IMR-90 (cell line): ENCODE measurements around the gene SIGLEC7. TPM values are rescaled to one million over a fixed set of nuclear protein-coding genes. Genes with fewer than 3 reads are reported as not detected.

Source experiments
- ATAC-seq: fragments of 200-7000 bp; cut with Tn5 transposase; 2 replicates; pipeline ENCODE4 v1.9.1; 2020; ENCODE audit warnings: low read depth, mild to moderate bottlenecking, moderate library complexity
- BruUV-seq: library from RNA; stranded (reverse); fragments of 400-500 nt; replicated peaks from 2 replicates; lab custom pipeline; 2021; lab: Mats Ljungman, UMichigan
- CTCF ChIA-PET: fragments of 300-600 bp; formaldehyde crosslinking; extraction: SDS; loops from one replicate; lab custom pipeline; 2021; ENCODE audit warnings: antibody characterized with exemption; lab: Yijun Ruan, JAX
- POLR2A ChIA-PET: fragments of 300-600 bp; sonication (Branson Sonifier 250); formaldehyde crosslinking; loops from one replicate; lab custom pipeline; 2022; ENCODE audit warnings: antibody characterized with exemption; ENCODE audit not compliant: unreplicated experiment; lab: Charles Lee
- DNase-seq: peaks from one replicate; pipeline ENCODE4 v3.0.0; 2013
- H2AFZ ChIP-seq: replicated peaks from 2 replicates; pipeline ENCODE3; 2013; ENCODE audit warnings: low read length, mild to moderate bottlenecking; ENCODE audit not compliant: poor library complexity
- H2AK5ac ChIP-seq: 2 replicates; pipeline ENCODE4 v1.6.1; 2013; ENCODE audit warnings: low read depth, low read length, inconsistent platforms
- H2AK9ac ChIP-seq: replicated peaks from 2 replicates; pipeline ENCODE3; 2013; ENCODE audit warnings: mild to moderate bottlenecking, low read depth, low read length, moderate library complexity; ENCODE audit not compliant: poor library complexity
- H2BK120ac ChIP-seq: 2 replicates; pipeline ENCODE4 v1.6.1; 2013; ENCODE audit warnings: low read depth, low read length, inconsistent platforms
- H2BK15ac ChIP-seq: 3 replicates; pipeline ENCODE4 v1.6.1; 2013; ENCODE audit warnings: low read depth, low read length, inconsistent platforms
- H2BK20ac ChIP-seq: 2 replicates; pipeline ENCODE4 v1.6.1; 2013; ENCODE audit warnings: low read depth, mild to moderate bottlenecking, inconsistent platforms, low read length, moderate library complexity
- H2BK5ac ChIP-seq: 2 replicates; pipeline ENCODE4 v1.6.1; 2013; ENCODE audit warnings: mild to moderate bottlenecking, low read depth, low read length, inconsistent platforms; ENCODE audit not compliant: poor library complexity, severe bottlenecking
- H3K14ac ChIP-seq: replicated peaks from 2 replicates; pipeline ENCODE4 v1.6.1; 2013; ENCODE audit warnings: low read depth, low read length, inconsistent platforms
- H3K18ac ChIP-seq: 2 replicates; pipeline ENCODE4 v1.6.1; 2013; ENCODE audit warnings: low read depth, low read length, control low read depth
- H3K23ac ChIP-seq: 2 replicates; pipeline ENCODE4 v1.6.1; 2013; ENCODE audit warnings: low read depth, low read length, inconsistent platforms
- H3K27ac ChIP-seq: 2 replicates; pipeline ENCODE4 v1.5.1; 2013; ENCODE audit warnings: mild to moderate bottlenecking, control low read depth, low read length; ENCODE audit not compliant: insufficient read depth
- H3K27me3 ChIP-seq: 2 replicates; pipeline ENCODE4 v1.6.1; 2013; ENCODE audit warnings: low read length; ENCODE audit not compliant: control insufficient read depth, insufficient read depth
- H3K36me3 ChIP-seq: 2 replicates; pipeline ENCODE4 v1.6.1; 2013; ENCODE audit warnings: low read length, mixed read lengths; ENCODE audit not compliant: control insufficient read depth, insufficient read depth
- H3K4ac ChIP-seq: 2 replicates; pipeline ENCODE4 v1.6.1; 2013; ENCODE audit warnings: low read depth, low read length, inconsistent platforms
- H3K4me1 ChIP-seq: 2 replicates; pipeline ENCODE4 v1.6.1; 2013; ENCODE audit warnings: low read length, mixed read lengths; ENCODE audit not compliant: control insufficient read depth, insufficient read depth
- H3K4me2 ChIP-seq: 2 replicates; pipeline ENCODE4 v1.6.1; 2013; ENCODE audit warnings: low read depth, mild to moderate bottlenecking, control low read depth, low read length, moderate library complexity
- H3K4me3 ChIP-seq: 2 replicates; pipeline ENCODE4 v1.5.1; 2013; ENCODE audit warnings: low read depth, mild to moderate bottlenecking, control low read depth, low read length, moderate library complexity; ENCODE audit not compliant: insufficient read depth
- H3K56ac ChIP-seq: 2 replicates; pipeline ENCODE4 v1.6.1; 2013; ENCODE audit warnings: low read length, inconsistent platforms; ENCODE audit not compliant: insufficient read depth; ENCODE audit errors: extremely low read depth
- H3K79me1 ChIP-seq, 2 experiments: 2 replicates each; pipeline ENCODE4 v1.6.1; 2013; ENCODE audit warnings: low read length in 2 of 2, inconsistent platforms in 1 of 2, low read depth in 1 of 2
- H3K9ac ChIP-seq: 2 replicates; pipeline ENCODE4 v1.6.1; 2013; ENCODE audit warnings: low read depth, low read length, control low read depth
- H3K9me1 ChIP-seq: 2 replicates; pipeline ENCODE4 v1.6.1; 2013; ENCODE audit warnings: low read length, inconsistent platforms; ENCODE audit not compliant: insufficient read depth
- H3K9me3 ChIP-seq: 2 replicates; pipeline ENCODE4 v1.6.1; 2013; ENCODE audit warnings: low read length; ENCODE audit not compliant: control insufficient read depth, insufficient read depth
- H4K20me1 ChIP-seq: 2 replicates; pipeline ENCODE4 v1.6.1; 2013; ENCODE audit warnings: low read length, inconsistent platforms; ENCODE audit not compliant: insufficient read depth
- H4K5ac ChIP-seq: 2 replicates; pipeline ENCODE4 v1.6.1; 2013; ENCODE audit warnings: mild to moderate bottlenecking, low read depth, low read length, control low read depth
- H4K8ac ChIP-seq, 2 experiments: 2 replicates each; pipeline ENCODE4 v1.6.1; 2013; ENCODE audit warnings: low read depth in 2 of 2, low read length in 2 of 2, control low read depth in 1 of 2, inconsistent platforms in 1 of 2
- H4K91ac ChIP-seq: 2 replicates; pipeline ENCODE4 v1.6.1; 2013; ENCODE audit warnings: low read depth, low read length, inconsistent platforms; ENCODE audit not compliant: insufficient read depth
- BHLHE40 ChIP-seq: fragments of 150-350 bp; IDR thresholded peaks from 2 replicates; pipeline ENCODE4 v1.6.1; 2016; ENCODE audit warnings: mild to moderate bottlenecking, low read depth, low read length
- CEBPB ChIP-seq: IDR thresholded peaks from 2 replicates; pipeline ENCODE4 v1.6.1; 2012; ENCODE audit warnings: low read depth, low read length, improper control_type of control experiment
- CHD1 ChIP-seq: IDR thresholded peaks from 2 replicates; pipeline ENCODE4 v1.6.1; 2012; ENCODE audit warnings: low read depth, low read length, improper control_type of control experiment
- POLR2A ChIP-seq: IDR thresholded peaks from 2 replicates; pipeline ENCODE4 v1.6.1; 2012; ENCODE audit warnings: mild to moderate bottlenecking, low read depth, low read length
- RAD21 ChIP-seq: IDR thresholded peaks from 2 replicates; pipeline ENCODE4 v1.6.1; 2012; ENCODE audit warnings: low read length, improper control_type of control experiment
- SMC3 ChIP-seq: fragments of 150-350 bp; IDR thresholded peaks from 2 replicates; pipeline ENCODE4 v1.6.1; 2016; ENCODE audit warnings: low read depth, mild to moderate bottlenecking, antibody characterized with exemption, low read length, moderate library complexity
- WGBS, 2 experiments: methylation state at CpG; one replicate each; pipeline versions ENCODE4 v1.1.5 to v1.1.7; 2013; ENCODE audit warnings: missing lambda C conversion rate in 2 of 2; ENCODE audit not compliant: insufficient read length in 1 of 2; ENCODE audit errors: extremely low coverage in 2 of 2; 5-methylcytosine and 5-hydroxymethylcytosine counted together
- dilution Hi-C: fragments of 300-500 bp; cut with HindIII; formaldehyde crosslinking; loops from one replicate; pipeline ENCODE4 v1.14.3; 2018; ENCODE audit warnings: low sequenced_read_pairs; ENCODE audit not compliant: unreplicated experiment
- in situ Hi-C: fragments of 300-500 bp; cut with MboI; formaldehyde crosslinking; loops from 3 replicates; pipeline ENCODE4 v1.14.3; 2019; ENCODE audit warnings: low sequenced_read_pairs, inconsistent platforms, mixed read lengths
- intact Hi-C: fragments of 100-400 bp; cut with micrococcal nuclease; formaldehyde crosslinking; loops from 2 replicates; pipeline ENCODE4 v1.10.0; 2022
- polyA plus RNA-seq, 3 experiments: library from polyadenylated mRNA; depleted of rRNA; stranded (reverse); fragments of >200 nt; gene quantifications; 2 replicates each; pipeline ENCODE4 v1.2.3, GENCODE V29; 2012; ENCODE audit warnings: low replicate concordance in 1 of 3
- total RNA-seq: library from RNA; depleted of rRNA; stranded (reverse); fragments of >200 nt; gene quantifications from 2 replicates; pipeline ENCODE4 v1.2.3, GENCODE V29; 2012

The SIGLEC7 gene
- total and polyA plus RNA-seq, 2 of the 4 experiments (the other 2 are of a cell fraction), result not detected

DNA sequence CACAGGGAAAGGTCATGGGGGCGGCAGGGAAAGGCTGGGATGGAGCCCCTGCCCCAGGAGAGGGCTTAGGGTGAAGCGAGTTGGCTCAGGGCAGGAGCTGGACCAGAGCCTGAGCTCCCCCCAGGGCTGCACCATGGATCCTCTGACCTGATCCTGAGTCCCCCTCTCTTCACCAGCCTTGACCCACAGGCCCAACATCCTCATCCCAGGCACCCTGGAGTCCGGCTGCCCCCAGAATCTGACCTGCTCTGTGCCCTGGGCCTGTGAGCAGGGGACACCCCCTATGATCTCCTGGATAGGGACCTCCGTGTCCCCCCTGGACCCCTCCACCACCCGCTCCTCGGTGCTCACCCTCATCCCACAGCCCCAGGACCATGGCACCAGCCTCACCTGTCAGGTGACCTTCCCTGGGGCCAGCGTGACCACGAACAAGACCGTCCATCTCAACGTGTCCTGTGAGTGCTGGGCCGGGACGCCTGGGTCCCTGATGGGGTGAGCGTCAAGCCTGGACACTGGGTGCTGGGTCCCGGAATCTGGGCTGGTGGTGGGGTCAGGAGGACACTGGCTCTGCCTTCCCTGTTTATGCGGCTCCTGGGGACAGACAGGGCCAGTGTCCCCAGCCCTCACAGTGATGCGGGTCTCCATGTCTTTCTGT is 16.6 kb upstream of the SIGLEC7 start:
- dilution Hi-C loops (no loop called here), in situ Hi-C loops (no loop called here), intact Hi-C loops (no loop called here)
- Histone ChIP-seq H3K18ac (no peak overlapping the region), H3K36me3 (no peaks in the 10 kb centered on the region), H4K91ac (no peak overlapping the region), H2AK5ac (no peak overlapping the region), H2AK9ac (no peak overlapping the region), H3K14ac (no peak overlapping the region), H4K20me1 (no peaks in the 10 kb centered on the region), H3K4me2 (no peak overlapping the region), H3K4me1 (0 out of 2 replicates have a peak, but pooled peaks cover 2% of the 10 kb centered on the region), H3K23ac (no peak overlapping the region), H4K5ac (no peak overlapping the region), H3K56ac (no peak overlapping the region), H3K9me1 (peaks cover 4% of the 10 kb centered on the region; the same call in 1 of the 2 replicates), H3K27me3 (no peaks in the 10 kb centered on the region; the same call in 1 of the 2 replicates), H3K4me3 (no peak overlapping the region), H3K79me1 (no peaks in the 10 kb centered on the region), H4K8ac (no peak overlapping the region), H2BK20ac (no peak overlapping the region), H2BK15ac (no peak overlapping the region), H3K4ac (no peak overlapping the region), H3K27ac (no peak overlapping the region), H2BK120ac (no peak overlapping the region), H3K9ac (no peak overlapping the region), H3K9me3 (no peaks in the 10 kb centered on the region), H2BK5ac (no peak overlapping the region), H2AFZ (no peak overlapping the region)
- BruUV-seq, result no TSS peak
- 93% methylated on average over 5 of the region's 16 CpGs; no CpG with 5 or more reads in 1 of the 2 experiments for WGBS, 2 experiments
- ChIA-PET POLR2A (no interaction called here), CTCF (no interaction called here)
- TF ChIP-seq BHLHE40, result no peak
- no peak for TF ChIP-seq CHD1
- no peak for TF ChIP-seq RAD21
- TF ChIP-seq CEBPB, result no peak
- no peak for TF ChIP-seq POLR2A
- TF ChIP-seq SMC3, result no peak
- no peak for ATAC-seq
- no peak for DNase-seq
